DMS53 treated with DMSO at 0.1 percent for 48 hours (cell line): Measurements from ENCODE around the gene HKDC1.
"Not testable (repeated sequence)": the region's sequence is repeated elsewhere in the genome, so short reads cannot be mapped to it uniquely, and the experiment has no call there.

Experiments used
- DNase-seq: peaks from one replicate; lab custom pipeline; 2025; ENCODE audit not compliant: unreplicated experiment; lab: John Stamatoyannopoulos, UW

Gene HKDC1

DNA sequence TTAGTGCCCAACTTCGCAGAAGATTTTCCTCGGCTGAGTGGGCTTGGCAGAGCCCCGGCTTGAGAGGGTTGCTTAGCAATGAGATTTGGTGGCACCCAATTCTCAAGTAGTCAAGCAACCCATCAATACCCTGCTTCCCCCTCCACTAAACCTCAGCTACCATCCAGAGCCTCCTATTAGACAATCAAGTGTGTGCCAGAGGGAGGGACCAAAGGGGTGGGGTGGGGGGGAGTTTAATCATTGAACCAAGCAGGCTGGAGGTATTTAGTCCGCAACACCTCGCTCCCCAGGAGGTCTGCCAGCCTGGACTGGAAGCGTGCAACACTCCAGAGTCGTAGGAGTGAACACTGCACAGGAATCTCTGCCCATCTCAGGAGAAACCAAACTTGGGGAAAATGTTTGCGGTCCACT lies at the start of gene HKDC1:
TSS of gene HKDC1 (plus strand) at position 292 of the 411 bp plus-strand sequence. CDS start at position 396, 104 bp downstream.
- no peak for DNase-seq

- no peak for DNase-seq
Observed at GRCh38 chr10:69172241-69172982, 47.7 kb upstream of the HKDC1 start.

DNA sequence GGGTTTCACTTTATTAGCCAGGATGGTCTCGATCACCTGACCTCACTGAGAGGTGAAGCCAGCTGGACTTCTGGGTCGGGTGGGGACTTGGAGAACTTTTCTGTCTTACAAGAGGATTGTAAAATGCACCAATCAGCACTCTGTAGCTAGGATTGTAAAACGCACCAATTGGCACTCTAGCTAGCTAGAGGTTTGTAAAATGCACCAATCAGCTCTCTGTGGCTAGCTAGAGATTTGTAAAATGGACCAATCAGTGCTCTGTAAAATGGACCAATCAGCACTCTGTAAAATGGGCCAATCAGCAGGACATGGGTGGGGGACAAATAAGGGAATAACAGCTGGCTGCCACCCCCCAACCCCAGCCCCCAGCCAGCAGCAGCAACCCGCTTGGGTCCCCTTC lies 44.8 kb upstream of the HKDC1 start:
- DNase-seq, result not testable (repeated sequence)

DNA sequence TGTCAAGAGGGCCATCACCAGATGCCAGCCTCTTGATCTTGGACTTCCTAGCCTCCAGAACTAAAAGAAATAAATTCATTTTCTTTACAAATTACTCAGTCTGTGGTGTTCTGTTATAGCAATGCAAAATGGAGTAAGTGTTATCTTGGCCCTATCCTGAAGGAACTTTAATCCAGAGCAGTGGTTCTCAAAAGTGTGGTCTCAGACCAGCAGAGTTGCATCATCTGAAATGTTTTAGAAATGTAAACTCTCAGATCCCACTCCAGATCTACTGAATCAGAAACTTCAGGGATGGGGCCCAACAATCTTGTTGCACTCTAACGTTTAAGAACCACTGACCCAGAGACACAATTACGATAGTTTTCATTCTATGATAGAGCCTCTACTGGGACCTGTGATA lies 43.3 kb upstream of the HKDC1 start:
- no peak for DNase-seq

- no peak for DNase-seq
Observed at GRCh38 chr10:69179089-69179742, 40.9 kb upstream of the HKDC1 start.

- peak; percentile 98 for DNase-seq
Observed at GRCh38 chr10:69179743-69180524, 40.2 kb upstream of the HKDC1 start, which contains the start of gene SUPV3L1. TSS of gene SUPV3L1 (plus strand) at chr10:69180234. CDS start at chr10:69180292, 58 bp downstream.

- no peak for DNase-seq
Observed at GRCh38 chr10:69180525-69181204, 39.5 kb upstream of the HKDC1 start.

DNA sequence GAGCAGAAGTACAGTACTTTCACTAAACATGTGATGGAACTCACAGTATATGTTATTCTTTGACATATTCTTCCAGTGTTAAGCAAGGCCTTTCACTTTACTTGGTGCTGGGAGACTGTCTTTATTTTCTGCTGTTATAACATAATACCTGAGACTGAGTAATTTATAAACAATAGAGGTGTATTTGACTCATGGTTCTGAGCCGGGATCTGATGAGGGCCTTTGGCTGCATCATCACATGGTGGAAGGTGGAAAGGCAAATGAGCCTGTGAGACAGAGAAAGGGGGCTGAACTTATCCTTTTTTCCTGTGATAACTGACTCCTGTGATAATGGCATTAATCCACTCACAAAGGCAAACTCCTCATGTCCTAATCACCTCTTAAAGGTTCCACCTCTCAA lies 38.7 kb upstream of the HKDC1 start:
- no peak for DNase-seq

DNA sequence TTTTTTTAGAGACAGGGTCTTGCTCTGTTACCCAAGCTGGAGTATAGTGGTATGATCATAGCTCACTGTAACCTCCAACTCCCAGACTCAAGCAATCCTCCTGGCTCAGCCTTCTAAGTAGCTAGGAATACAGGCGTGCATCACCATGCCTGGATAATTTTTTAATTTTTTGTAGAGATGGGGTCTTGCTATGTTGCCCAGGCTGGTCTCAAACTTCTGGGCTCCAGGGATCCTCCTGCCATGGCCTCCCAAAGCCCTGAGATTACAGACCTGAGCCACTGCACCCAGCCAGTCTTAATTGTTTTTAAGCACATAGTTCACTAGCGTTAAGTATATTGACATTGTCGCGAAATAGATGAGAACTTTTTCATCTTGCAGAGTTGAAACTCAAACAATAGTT lies 38.1 kb upstream of the HKDC1 start:
- no peak for DNase-seq

DNA sequence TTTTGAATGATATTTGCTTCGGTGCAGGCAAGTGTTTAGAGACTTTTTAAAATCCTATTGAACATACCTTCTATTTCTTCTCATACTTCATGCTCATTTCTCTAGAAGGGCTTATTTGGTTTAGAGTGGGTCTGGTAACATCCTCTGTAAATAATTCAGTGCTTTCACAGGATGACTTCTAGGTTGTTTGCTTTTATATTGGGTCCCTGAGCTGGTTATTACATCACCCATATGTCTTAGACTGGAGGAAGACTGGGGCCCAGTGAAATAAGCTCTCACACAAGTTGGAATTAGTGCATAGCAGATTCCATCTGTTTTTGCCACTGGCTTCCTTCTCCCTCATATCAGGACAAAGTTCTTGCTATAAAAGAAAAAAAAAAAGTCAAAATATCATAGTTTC lies 33.6 kb upstream of the HKDC1 start:
- DNase-seq, result no peak

GRCh38 chr10:69201045-69201444 lies 19.1 kb upstream of the HKDC1 start:
- no peak for DNase-seq

- no peak for DNase-seq
Observed at GRCh38 chr10:69202332-69202731, 17.8 kb upstream of the HKDC1 start.

GRCh38 chr10:69208761-69209160 lies 11.4 kb upstream of the HKDC1 start:
- no peak for DNase-seq

DNA sequence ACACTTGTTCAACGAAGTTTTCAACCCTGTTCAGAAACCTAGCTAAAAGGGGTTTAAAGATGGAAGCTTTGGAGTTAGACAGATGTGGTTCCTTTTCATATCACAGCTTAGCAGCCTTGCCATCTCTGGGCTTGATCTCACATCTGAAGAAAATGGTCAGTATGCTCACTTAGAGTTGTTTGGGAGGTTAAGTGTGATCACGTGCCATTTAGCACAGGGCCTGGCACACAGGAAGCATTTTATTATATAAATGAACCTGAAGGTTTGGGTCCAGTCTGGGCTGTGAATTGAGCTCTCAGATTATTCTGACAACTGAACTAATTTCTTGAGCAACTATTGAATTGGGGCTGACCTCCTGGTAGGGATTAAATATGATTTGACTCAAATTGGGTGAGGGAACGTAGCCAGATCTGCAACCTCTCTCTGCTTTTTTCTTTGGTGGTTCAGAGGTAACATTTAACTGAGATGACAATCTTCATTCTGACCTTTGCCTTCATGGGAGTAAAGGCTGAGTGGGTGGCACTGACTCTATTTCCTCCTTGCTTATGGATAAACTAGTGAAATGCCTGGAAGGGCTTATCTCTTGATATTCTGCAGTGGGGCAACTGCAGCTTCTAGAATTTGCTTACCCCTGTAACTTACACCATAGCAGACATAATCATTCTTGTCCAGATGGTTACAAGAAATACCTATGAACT lies 10.2 kb upstream of the HKDC1 start:
- DNase-seq, result no peak

- no peak for DNase-seq
Observed at GRCh38 chr10:69211104-69211503, 9.0 kb upstream of the HKDC1 start.

DNA sequence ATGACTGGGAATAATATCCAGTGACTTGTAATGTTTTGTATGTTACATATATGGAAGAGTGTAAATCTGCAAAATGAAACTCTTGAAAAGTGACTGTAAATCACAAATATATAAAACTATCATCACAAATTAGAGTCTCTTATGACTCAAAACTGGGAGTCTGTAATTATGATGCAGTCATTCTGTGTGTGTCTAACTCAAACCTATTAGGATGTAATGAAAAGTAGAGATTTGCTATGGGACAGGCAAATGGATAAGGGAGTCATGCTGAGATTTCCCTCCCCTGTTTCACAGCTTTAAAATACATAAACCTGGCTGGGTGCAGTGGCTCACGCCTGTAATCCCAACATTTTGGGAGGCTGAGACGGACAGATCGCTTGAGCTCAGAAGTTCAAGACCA lies 8.6 kb upstream of the HKDC1 start:
- no peak for DNase-seq

DNA sequence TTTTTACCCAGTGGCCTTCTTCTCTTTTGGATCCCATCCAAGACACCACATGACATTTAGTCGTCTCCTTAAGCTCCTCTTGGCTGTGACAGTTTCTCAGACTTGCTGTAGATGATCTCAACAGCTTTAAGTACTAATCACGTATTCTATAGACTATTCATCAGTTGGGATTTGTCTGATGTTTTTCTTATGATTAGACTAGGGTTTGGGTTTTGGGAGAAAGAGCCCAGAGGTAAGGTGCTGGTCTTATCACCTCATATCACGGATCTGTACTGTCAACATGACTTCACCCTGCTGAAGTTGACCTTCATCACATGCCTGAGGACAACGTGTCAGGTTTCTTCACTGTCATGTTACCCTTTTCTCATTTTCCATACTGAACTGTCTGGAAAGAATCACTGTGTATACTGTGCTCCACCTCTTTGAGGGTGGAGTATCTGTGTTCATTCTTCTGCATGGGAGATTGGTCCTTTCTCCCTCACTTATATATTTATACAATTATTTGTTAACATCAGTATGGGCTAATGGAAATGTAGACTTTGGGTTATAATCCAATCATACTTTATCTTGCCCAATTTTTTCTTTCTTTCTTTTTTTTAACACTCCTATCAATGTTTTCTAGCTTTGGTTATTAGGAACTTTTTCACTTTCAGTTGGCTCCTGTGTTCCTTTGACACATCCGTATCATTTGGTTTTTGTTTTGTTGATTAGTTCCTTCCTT lies 6.4 kb upstream of the HKDC1 start:
- no peak for DNase-seq

GRCh38 chr10:69214666-69215131 lies 5.4 kb upstream of the HKDC1 start:
- no peak for DNase-seq

DNA sequence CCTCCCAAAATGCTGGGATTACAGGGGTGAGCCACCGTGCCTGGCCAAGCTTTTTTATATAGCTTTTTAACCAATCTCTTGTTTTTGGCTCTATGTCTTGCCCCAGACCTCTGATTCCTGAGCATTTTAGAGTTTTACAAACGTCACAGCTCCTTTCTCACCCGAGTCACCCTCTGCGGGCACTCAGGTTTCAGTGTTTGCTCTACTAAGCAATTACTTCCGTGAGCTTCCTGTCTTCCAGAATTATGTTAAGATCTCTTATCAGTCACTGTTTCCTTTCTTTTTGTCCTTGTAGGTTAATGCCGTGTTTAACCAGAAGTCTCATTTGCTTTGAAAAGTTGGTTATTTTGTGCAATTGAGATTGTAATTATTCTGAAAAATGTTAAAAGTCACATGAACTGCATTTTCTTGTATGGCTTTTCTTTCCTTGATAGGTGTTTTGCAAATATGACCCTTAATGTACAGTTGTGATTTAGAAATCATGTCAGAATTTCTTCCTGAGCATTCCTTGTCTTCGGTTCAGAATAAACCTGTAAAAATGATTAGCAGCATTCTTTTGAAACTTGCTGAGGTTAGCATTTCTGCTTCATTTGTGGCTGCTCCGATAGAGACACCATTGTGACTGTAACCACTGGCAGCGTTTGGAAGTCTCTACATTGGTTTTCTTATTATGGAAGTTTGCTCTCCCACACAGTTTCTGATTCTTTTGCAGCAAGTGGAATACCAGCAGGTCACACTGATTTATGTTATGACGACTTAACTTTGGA lies 4.5 kb upstream of the HKDC1 start:
- DNase-seq, result no peak
